ENCODE data around the gene DHDH.

Gene DHDH

GRCh38 chr19:48946463-48947257 lies 13.2 kb downstream of the DHDH start:
- in situ Hi-C loops (cut with MboI; ENCODE audit: low sequenced_read_pairs) = no loop called here

- in situ Hi-C loops (cut with MboI; ENCODE audit: low sequenced_read_pairs) = no loop called here
Measured at GRCh38 chr19:48947258-48947542, 13.7 kb downstream of the DHDH start.

GRCh38 chr19:48950159-48950558 lies 16.7 kb downstream of the DHDH start:
- in situ Hi-C loops (cut with MboI; ENCODE audit: low sequenced_read_pairs) = loop anchor here (25.0 kb wide), 1 partner anchor 313 kb away; the partner anchor contains the start of genes CA11 and DBP

- in situ Hi-C loops (cut with MboI; ENCODE audit: low sequenced_read_pairs) = loop anchor here (25.0 kb wide), 1 partner anchor 314 kb away; the partner anchor contains the start of genes CA11 and DBP
Measured at GRCh38 chr19:48950830-48951519, 17.5 kb downstream of the DHDH start.

GRCh38 chr19:48953141-48953540 lies 19.6 kb downstream of the DHDH start:
- in situ Hi-C loops (cut with MboI; ENCODE audit: low sequenced_read_pairs) = loop anchor here (25.0 kb wide), 1 partner anchor 316 kb away; the partner anchor contains the start of genes CA11 and DBP

GRCh38 chr19:48953990-48954594 lies 20.6 kb downstream of the DHDH start:
- in situ Hi-C loops (cut with MboI; ENCODE audit: low sequenced_read_pairs) = loop anchor here (25.0 kb wide), 1 partner anchor 317 kb away; the partner anchor contains the start of genes CA11 and DBP

- in situ Hi-C loops (cut with MboI; ENCODE audit: low sequenced_read_pairs) = loop anchor here (25.0 kb wide), 1 partner anchor 317 kb away; the partner anchor contains the start of genes CA11 and DBP
Measured at GRCh38 chr19:48954595-48955307, 21.3 kb downstream of the DHDH start, which contains the start of gene BAX. BAX (plus strand) TSS chr19:48954875; CDS start chr19:48954929, 54 bp downstream.

- in situ Hi-C loops (cut with MboI; ENCODE audit: low sequenced_read_pairs) = loop anchor here (25.0 kb wide), 1 partner anchor 318 kb away; the partner anchor contains the start of genes CA11 and DBP
Measured at GRCh38 chr19:48955308-48955958, 21.9 kb downstream of the DHDH start.

- in situ Hi-C loops (cut with MboI; ENCODE audit: low sequenced_read_pairs) = loop anchor here (25.0 kb wide), 1 partner anchor 321 kb away; the partner anchor contains the start of genes CA11 and DBP
Measured at GRCh38 chr19:48958006-48958405, 24.5 kb downstream of the DHDH start.

GRCh38 chr19:48959341-48960239 lies 26.1 kb downstream of the DHDH start:
- in situ Hi-C loops (cut with MboI; ENCODE audit: low sequenced_read_pairs) = loop anchor here (25.0 kb wide), 1 partner anchor 322 kb away; the partner anchor contains the start of genes CA11 and DBP

GRCh38 chr19:48961051-48961649 lies 27.7 kb downstream of the DHDH start:
- in situ Hi-C loops (cut with MboI; ENCODE audit: low sequenced_read_pairs) = loop anchor here (25.0 kb wide), 1 partner anchor 324 kb away; the partner anchor contains the start of genes CA11 and DBP

GRCh38 chr19:48961673-48962028 lies 28.2 kb downstream of the DHDH start:
- in situ Hi-C loops (cut with MboI; ENCODE audit: low sequenced_read_pairs) = loop anchor here (25.0 kb wide), 1 partner anchor 324 kb away; the partner anchor contains the start of genes CA11 and DBP

GRCh38 chr19:48962029-48962848 lies 28.7 kb downstream of the DHDH start:
- in situ Hi-C loops (cut with MboI; ENCODE audit: low sequenced_read_pairs) = loop anchor here (25.0 kb wide), 1 partner anchor 325 kb away; the partner anchor contains the start of genes CA11 and DBP

GRCh38 chr19:48962849-48963165 lies 29.3 kb downstream of the DHDH start:
- in situ Hi-C loops (cut with MboI; ENCODE audit: low sequenced_read_pairs) = loop anchor here (25.0 kb wide), 1 partner anchor 326 kb away; the partner anchor contains the start of genes CA11 and DBP

- in situ Hi-C loops (cut with MboI; ENCODE audit: low sequenced_read_pairs) = loop anchor here (25.0 kb wide), 1 partner anchor 326 kb away; the partner anchor contains the start of genes CA11 and DBP
Measured at GRCh38 chr19:48963371-48964204, 30.1 kb downstream of the DHDH start.

- in situ Hi-C loops (cut with MboI; ENCODE audit: low sequenced_read_pairs) = loop anchor here (25.0 kb wide), 1 partner anchor 327 kb away; the partner anchor contains the start of genes CA11 and DBP
Measured at GRCh38 chr19:48964205-48965039, 30.9 kb downstream of the DHDH start.
